T-cell (primary cell): ENCODE measurements around the gene MAP3K10. TPM values are rescaled to one million over a fixed set of nuclear protein-coding genes. Genes with fewer than 3 reads are reported as not detected.
A peak's percentile ranks its signal among the peaks of the same experiment; 100 is the strongest.

Experiments
- ATAC-seq, 4 experiments: fragments of 200-7000 bp in 3 of 4; fragments of 150-1000 bp in 1 of 4; cut with Tn5 transposase; replicated peaks in 1 of 4; 1 replicate in 3 of 4; 2 replicates in 1 of 4; pipeline ENCODE4 v1.10.0; 2021; ENCODE audit warnings: moderate library complexity in 3 of 4, mild to moderate bottlenecking in 2 of 4, moderate number of reproducible peaks in 1 of 4
- CTCF ChIA-PET, 2 donors: fragments of 300-600 bp; sonication (Branson Sonifier 250); formaldehyde crosslinking; loops; one replicate each; lab custom pipeline; 2022; ENCODE audit warnings: antibody characterized with exemption in 2 of 2; lab: Charles Lee
- POLR2A ChIA-PET, 2 donors: fragments of 300-600 bp; sonication (Branson Sonifier 250); formaldehyde crosslinking; loops; one replicate each; lab custom pipeline; 2022; ENCODE audit warnings: antibody characterized with exemption in 2 of 2; lab: Charles Lee
- DNase-seq, 35 experiments: peaks; one replicate each; pipeline versions ENCODE4 v3.0.0 to v3.0.0-alpha.2; 2013 to 2023
- H3K27ac ChIP-seq: one replicate; pipeline ENCODE4 v1.5.1; 2013; ENCODE audit warnings: low read length
- H3K27me3 ChIP-seq, 2 experiments: replicated peaks in 1 of 2; 1 replicate in 1 of 2; 2 replicates in 1 of 2; pipeline versions ENCODE4 v1.6.1 to v1.7.0; 2013; ENCODE audit warnings: low read length in 1 of 2, mixed read lengths in 1 of 2; ENCODE audit not compliant: control insufficient read depth in 2 of 2, insufficient read depth in 2 of 2; ENCODE audit errors: extremely low read depth in 1 of 2
- H3K36me3 ChIP-seq, 2 donors: 1 replicate in 1 of 2; 2 replicates in 1 of 2; pipeline versions ENCODE4 v1.6.1 to v1.7.0; 2013; ENCODE audit warnings: low read length in 1 of 2; ENCODE audit not compliant: control insufficient read depth in 2 of 2, insufficient read depth in 1 of 2; ENCODE audit errors: extremely low read depth in 1 of 2
- H3K4me1 ChIP-seq, 2 experiments: 1 replicate in 1 of 2; 2 replicates in 1 of 2; pipeline versions ENCODE4 v1.6.1 to v1.7.0; 2013; ENCODE audit warnings: low read length in 2 of 2, mixed read lengths in 1 of 2; ENCODE audit not compliant: insufficient read depth in 2 of 2, control insufficient read depth in 1 of 2; ENCODE audit errors: extremely low read depth in 1 of 2
- H3K4me3 ChIP-seq, 2 donors: 1 replicate in 1 of 2; 2 replicates in 1 of 2; pipeline versions ENCODE4 v1.5.1 to v1.7.0; 2013; ENCODE audit warnings: mild to moderate bottlenecking in 2 of 2, low read length in 1 of 2, moderate library complexity in 1 of 2; ENCODE audit not compliant: control insufficient read depth in 1 of 2; ENCODE audit errors: extremely low read depth in 1 of 2
- H3K9me3 ChIP-seq: 2 replicates; pipeline ENCODE4 v1.7.0; 2013
- H3K27ac Mint-ChIP-seq, 2 donors: one replicate each; pipeline ENCODE4 v1.8.0; 2020 to 2021; ENCODE audit warnings: mild to moderate bottlenecking in 2 of 2, mixed read lengths in 2 of 2
- H3K27me3 Mint-ChIP-seq, 2 donors: one replicate each; pipeline ENCODE4 v1.8.0; 2021 to 2022; ENCODE audit warnings: mixed read lengths in 2 of 2
- H3K36me3 Mint-ChIP-seq: one replicate; pipeline ENCODE4 v1.8.0; 2021; ENCODE audit warnings: mixed read lengths
- H3K4me1 Mint-ChIP-seq, 3 donors: one replicate each; pipeline ENCODE4 v1.8.0; 2020 to 2022; ENCODE audit warnings: mixed read lengths in 3 of 3, mild to moderate bottlenecking in 1 of 3
- H3K4me3 Mint-ChIP-seq, 3 donors: one replicate each; pipeline ENCODE4 v1.8.0; 2020 to 2022; ENCODE audit warnings: mild to moderate bottlenecking in 3 of 3, mixed read lengths in 3 of 3, moderate library complexity in 3 of 3
- H3K9me3 Mint-ChIP-seq, 3 donors: one replicate each; pipeline ENCODE4 v1.8.0; 2020 to 2022; ENCODE audit warnings: mixed read lengths in 3 of 3
- WGBS: methylation state at CpG from one replicate; pipeline ENCODE4 v1.1.5; 2013; ENCODE audit warnings: missing lambda C conversion rate; ENCODE audit not compliant: insufficient coverage; 5-methylcytosine and 5-hydroxymethylcytosine counted together
- total RNA-seq, 35 experiments: library from RNA in 6 of 35; stranded (reverse) in 6 of 35; fragments of 120-200 nt in 1 of 35; gene quantifications; one replicate each; pipeline versions ENCODE4 v1.2.1 to v1.2.4 and lab custom pipeline; 2013 to 2026

The MAP3K10 gene
- total RNA-seq, 5 donors from 2014 or later (not counting 1 experiment from before 2014, with no cell fraction given): 20.9 to 39.6 (median 33.0) TPM

- Mint-ChIP-seq H3K4me3 (no peak overlapping the region), H3K27ac (peak overlapping the region; percentile 34 to 36), H3K27me3 (no peaks in the 10 kb centered on the region), H3K4me1 (peaks cover 5 to 8% (median 7%) of the 10 kb centered on the region in 3 donors), H3K36me3 (no peaks in the 10 kb centered on the region), H3K9me3 (no peaks in the 10 kb centered on the region)
- no peak for ATAC-seq
- H3K9me3 ChIP-seq: no peaks in the 10 kb centered on the region
- WGBS: 18% methylated on average over 5 of the region's 8 CpGs
- H3K27me3 ChIP-seq: no peaks in the 10 kb centered on the region
- CTCF ChIA-PET: no interaction called here
- H3K36me3 ChIP-seq: no peaks in the 10 kb centered on the region
- peak in 1 of 35 experiments; percentile 32 for DNase-seq
- no peak overlapping the region for H3K4me3 ChIP-seq
- no peak overlapping the region for H3K27ac ChIP-seq
- POLR2A ChIA-PET: no interaction called here
- peaks cover 0 to 16% of the 10 kb centered on the region in 2 experiments for H3K4me1 ChIP-seq
Observed at GRCh38 chr19:40155749-40156265, 35.4 kb upstream of the MAP3K10 start.

- Mint-ChIP-seq H3K36me3 (no peaks in the 10 kb centered on the region), H3K27ac (no peak overlapping the region), H3K4me3 (no peak overlapping the region), H3K9me3 (no peaks in the 10 kb centered on the region), H3K27me3 (no peaks in the 10 kb centered on the region), H3K4me1 (peaks cover 5 to 8% (median 7%) of the 10 kb centered on the region in 3 donors)
- ATAC-seq (no peak), DNase-seq (peak in 1 of 35 experiments; percentile 38)
- no peak overlapping the region for H3K4me3 ChIP-seq
- peaks cover 0 to 19% of the 10 kb centered on the region in 2 experiments for H3K4me1 ChIP-seq
- H3K27me3 ChIP-seq: no peaks in the 10 kb centered on the region
- no peaks in the 10 kb centered on the region for H3K36me3 ChIP-seq
- ChIA-PET POLR2A (interaction anchor here in 1 of 2 donors (0.6 kb wide), 1 partner anchor 83 kb away, joined by 7 read pairs; no protein-coding TSS in a partner anchor), CTCF (interaction anchor here in 1 of 2 donors (0.6 kb wide), 2 partner anchors 622 to 1550 kb away, joined by 3 to 5 read pairs; no protein-coding TSS in a partner anchor)
- H3K9me3 ChIP-seq: no peaks in the 10 kb centered on the region
- no peak overlapping the region for H3K27ac ChIP-seq
- WGBS: no CpG with 5 or more reads among the region's 6 CpGs
Observed at GRCh38 chr19:40157059-40157458, 34.2 kb upstream of the MAP3K10 start.

- Mint-ChIP-seq H3K27me3 (no peaks in the 10 kb centered on the region), H3K4me1 (peaks cover 7 to 22% (median 20%) of the 10 kb centered on the region in 3 donors), H3K9me3 (no peaks in the 10 kb centered on the region), H3K27ac (no peak overlapping the region), H3K36me3 (no peaks in the 10 kb centered on the region), H3K4me3 (no peak overlapping the region)
- no peak overlapping the region for H3K27ac ChIP-seq
- DNase-seq (no peak), ATAC-seq (no peak)
- WGBS: 100% methylated on average over 4 of the region's 5 CpGs
- no peaks in the 10 kb centered on the region for H3K9me3 ChIP-seq
- CTCF ChIA-PET: no interaction called here
- peaks cover 0 to 37% of the 10 kb centered on the region in 2 experiments for H3K4me1 ChIP-seq
- no peak overlapping the region for H3K4me3 ChIP-seq
- no peaks in the 10 kb centered on the region for H3K36me3 ChIP-seq
- POLR2A ChIA-PET: no interaction called here
- no peaks in the 10 kb centered on the region for H3K27me3 ChIP-seq
Observed at GRCh38 chr19:40159744-40160143, 31.5 kb upstream of the MAP3K10 start.

- no peaks in the 10 kb centered on the region for H3K36me3 ChIP-seq
- CTCF ChIA-PET: interaction anchor here in 1 of 2 donors (0.6 kb wide), 1 partner anchor 57 kb away, joined by 4 read pairs; no protein-coding TSS in a partner anchor
- no peak for DNase-seq
- H3K27ac ChIP-seq: no peak overlapping the region
- no CpG with 5 or more reads among the region's 3 CpGs for whole genome bisulfite sequencing
- Mint-ChIP-seq H3K9me3 (no peaks in the 10 kb centered on the region), H3K4me1 (peaks cover 8 to 22% (median 22%) of the 10 kb centered on the region in 3 donors), H3K27me3 (no peaks in the 10 kb centered on the region), H3K36me3 (no peaks in the 10 kb centered on the region), H3K27ac (no peak overlapping the region), H3K4me3 (no peak overlapping the region)
- ATAC-seq: no peak
- no peaks in the 10 kb centered on the region for H3K9me3 ChIP-seq
- H3K4me1 ChIP-seq: peaks cover 0 to 31% of the 10 kb centered on the region in 2 experiments
- H3K4me3 ChIP-seq: no peak overlapping the region
- no peaks in the 10 kb centered on the region for H3K27me3 ChIP-seq
- POLR2A ChIA-PET: interaction anchor here in 1 of 2 donors (0.5 to 0.8 kb wide), 2 partner anchors 259 to 1186 kb away, joined by 4 to 8 read pairs; no protein-coding TSS in a partner anchor
Observed at GRCh38 chr19:40162104-40162503, 29.1 kb upstream of the MAP3K10 start.

GRCh38 chr19:40163541-40164129, 27.6 kb upstream of the MAP3K10 start:
- H3K4me1 ChIP-seq: peaks cover 0 to 28% of the 10 kb centered on the region in 2 experiments
- CTCF ChIA-PET: interaction anchor here (0.6 to 1.6 kb wide), 4 partner anchors 18 to 1870 kb away, joined by 3 to 6 read pairs (median 4); no protein-coding TSS in a partner anchor
- WGBS: 79% methylated on average over 2 of the region's 4 CpGs
- POLR2A ChIA-PET: no interaction called here
- H3K36me3 Mint-ChIP-seq: no peaks in the 10 kb centered on the region
- DNase-seq (peak in 1 of 35 experiments; percentile 12), ATAC-seq (peak in 1 of 4 experiments; percentile 56)
- peak overlapping the region; percentile 18 for H3K27ac ChIP-seq
- no peaks in the 10 kb centered on the region for H3K9me3 ChIP-seq
- peak overlapping the region in 1 of 2 donors; percentile 76 for H3K27ac Mint-ChIP-seq
- no peaks in the 10 kb centered on the region for H3K9me3 Mint-ChIP-seq
- H3K4me3 ChIP-seq: no peak overlapping the region
- H3K4me1 Mint-ChIP-seq: peaks cover 8 to 22% (median 22%) of the 10 kb centered on the region in 3 donors
- no peak overlapping the region for H3K4me3 Mint-ChIP-seq
- no peaks in the 10 kb centered on the region for H3K36me3 ChIP-seq
- H3K27me3 ChIP-seq: no peaks in the 10 kb centered on the region
- no peaks in the 10 kb centered on the region for H3K27me3 Mint-ChIP-seq

GRCh38 chr19:40165362-40165937, 25.8 kb upstream of the MAP3K10 start:
- Mint-ChIP-seq H3K36me3 (no peaks in the 10 kb centered on the region), H3K27me3 (no peaks in the 10 kb centered on the region), H3K9me3 (no peaks in the 10 kb centered on the region), H3K27ac (peak overlapping the region in 1 of 2 donors; percentile 65), H3K4me1 (peaks cover 8 to 22% (median 22%) of the 10 kb centered on the region in 3 donors), H3K4me3 (peak overlapping the region in 1 of 3 donors; percentile 35)
- Histone ChIP-seq H3K36me3 (no peaks in the 10 kb centered on the region), H3K27ac (no peak overlapping the region), H3K27me3 (no peaks in the 10 kb centered on the region), H3K9me3 (no peaks in the 10 kb centered on the region), H3K4me3 (no peak overlapping the region), H3K4me1 (peaks cover 0 to 28% of the 10 kb centered on the region in 2 experiments)
- ChIA-PET CTCF (interaction anchor here (1.2 to 1.6 kb wide), 3 partner anchors 21 to 25 kb away, joined by 4 to 15 read pairs (median 4); no protein-coding TSS in a partner anchor), POLR2A (no interaction called here)
- peak; percentile 68 to 84 (median 76) for ATAC-seq
- 28% methylated on average over 9 of the region's 10 CpGs for WGBS
- DNase-seq: peak; percentile 3 to 77 (median 52)
